A172 (cell line): ENCODE measurements around the gene RPUSD1. TPM values are rescaled to one million over a fixed set of nuclear protein-coding genes. Genes with fewer than 3 reads are reported as not detected.
"Not testable (repeated sequence)": the region's sequence is repeated elsewhere in the genome, so short reads cannot be mapped to it uniquely, and the experiment has no call there.

Source experiments
- DNase-seq: peaks from one replicate; pipeline ENCODE4 v3.0.0-alpha.2; 2015; ENCODE audit warnings: low spot score
- total RNA-seq: library from RNA; depleted of rRNA; stranded (reverse); fragments of >200 nt; shearing (Covaris generic); gene quantifications from 2 replicates; pipeline ENCODE4 v1.2.3, GENCODE V29; 2014

Gene RPUSD1
- total RNA-seq, 1 experiment from 2014 or later, result 58.3 TPM

DNA sequence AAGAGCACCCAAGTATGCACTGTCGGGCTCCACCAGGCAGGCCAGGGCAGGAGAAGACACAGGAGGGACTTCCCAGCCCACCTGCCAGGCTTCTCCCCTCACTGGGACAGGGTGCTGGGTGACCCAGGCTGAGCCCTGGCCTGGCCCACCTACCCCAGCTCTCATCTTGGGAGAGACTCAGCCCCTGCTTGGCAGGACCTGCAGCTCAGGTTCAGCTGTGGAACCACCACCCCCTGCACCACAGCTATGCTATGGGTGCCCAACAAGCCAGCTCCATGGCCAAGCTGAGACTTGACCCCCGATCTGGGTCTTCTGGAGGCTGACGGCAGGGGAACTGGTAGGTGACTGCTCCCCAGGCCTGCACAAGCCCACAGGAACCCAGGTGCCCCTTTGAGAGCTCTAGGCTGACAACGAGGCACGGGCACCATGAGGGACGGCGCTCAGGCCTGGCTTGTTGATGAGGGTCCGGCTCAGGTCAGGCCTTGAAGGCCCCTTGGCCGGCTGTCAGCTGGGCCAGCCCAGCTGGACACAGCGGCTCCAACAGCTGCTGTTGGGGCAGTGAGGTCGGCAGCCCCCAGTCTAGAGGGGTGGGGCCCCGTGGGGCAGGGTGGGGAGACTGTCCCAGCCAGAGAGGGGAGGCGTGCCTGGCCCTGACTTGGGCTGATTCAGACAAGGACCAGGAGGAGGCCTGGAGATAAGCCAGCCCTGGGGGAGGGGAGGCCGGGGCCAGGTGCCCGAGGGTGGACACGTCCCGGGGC lies 4.6 kb downstream of the RPUSD1 start:
- no peak for DNase-seq

DNA sequence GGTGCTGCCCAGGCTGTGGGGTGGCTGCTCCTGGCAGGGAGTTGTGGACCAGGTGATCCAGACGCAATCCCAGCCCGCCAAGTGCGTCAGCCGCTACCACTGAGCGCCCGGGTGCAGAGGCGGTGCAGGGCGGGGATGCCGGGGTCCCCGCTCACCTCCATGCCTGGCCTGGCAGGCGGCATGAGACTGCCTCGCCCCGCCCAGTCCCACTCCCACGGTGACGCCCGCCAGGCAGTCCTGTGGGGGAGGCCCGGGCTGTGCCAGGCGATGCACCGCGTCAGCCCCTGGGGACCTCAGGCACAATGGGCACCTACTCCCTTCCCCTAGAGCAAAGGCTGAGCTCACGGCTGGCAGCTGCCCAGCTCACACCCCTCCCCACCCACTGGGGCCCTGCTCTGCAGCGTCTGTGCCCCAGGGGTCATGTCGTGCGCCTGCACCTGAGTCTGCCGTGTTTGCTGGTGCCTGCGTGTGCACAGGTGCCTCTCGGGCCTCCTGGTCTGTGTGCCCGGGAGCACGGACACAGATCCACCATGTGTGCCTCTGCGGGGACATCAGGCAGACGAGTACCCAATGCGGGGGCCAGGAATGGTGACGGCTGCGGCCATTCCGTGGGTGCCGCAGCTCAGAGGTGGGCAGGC lies 5.3 kb downstream of the RPUSD1 start:
- DNase-seq, result no peak

GRCh38 chr16:782258-782657 lies 5.9 kb downstream of the RPUSD1 start:
- DNase-seq, result no peak

- DNase-seq, result no peak
Measured at GRCh38 chr16:781346-782010, 6.7 kb downstream of the RPUSD1 start.

- no peak for DNase-seq
Measured at GRCh38 chr16:780296-780695, 7.9 kb downstream of the RPUSD1 start.

DNA sequence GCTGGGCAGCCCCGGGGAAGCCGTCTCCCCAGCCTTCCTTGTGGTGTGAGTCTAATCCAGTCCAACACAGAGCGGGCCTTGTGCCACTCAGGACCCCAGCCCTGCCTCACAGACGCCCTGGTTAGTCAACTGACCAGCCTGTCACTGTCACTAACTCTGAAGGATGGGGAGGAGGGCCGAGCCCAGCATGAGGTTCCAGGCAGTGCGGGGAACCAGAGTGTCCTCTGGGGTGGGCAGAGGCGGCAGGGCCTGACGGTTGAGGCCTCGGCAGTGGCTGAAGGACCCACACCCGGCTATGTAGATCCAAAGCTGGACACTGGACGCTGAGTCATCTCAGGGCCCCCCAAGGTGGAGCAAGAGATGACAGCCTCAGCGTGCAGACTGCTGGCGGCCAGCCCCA lies 8.6 kb downstream of the RPUSD1 start:
- no peak for DNase-seq

GRCh38 chr16:778909-779527 lies 9.2 kb downstream of the RPUSD1 start:
- no peak for DNase-seq

GRCh38 chr16:778447-778846 lies 9.7 kb downstream of the RPUSD1 start:
- no peak for DNase-seq

DNA sequence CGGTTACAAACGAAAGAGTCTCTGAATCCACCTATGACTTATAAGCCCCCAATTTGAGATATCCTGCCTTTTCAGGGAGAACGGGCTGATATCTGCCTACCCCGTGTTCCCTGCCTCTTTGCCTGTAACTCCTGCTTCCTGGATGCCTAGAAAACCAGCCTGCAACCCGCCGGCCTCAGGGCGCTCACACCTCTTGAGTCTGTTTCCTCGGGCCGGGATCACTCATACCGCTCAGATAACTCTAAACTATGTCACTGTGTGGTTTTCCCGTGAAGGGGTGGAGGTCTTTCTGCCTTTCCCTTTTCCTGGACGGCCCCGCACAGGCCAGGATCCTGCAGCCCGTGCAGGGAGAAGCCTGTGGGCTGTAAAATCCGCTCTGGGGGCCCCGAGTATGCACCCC lies 10.4 kb downstream of the RPUSD1 start:
- DNase-seq, result peak; percentile 49

DNA sequence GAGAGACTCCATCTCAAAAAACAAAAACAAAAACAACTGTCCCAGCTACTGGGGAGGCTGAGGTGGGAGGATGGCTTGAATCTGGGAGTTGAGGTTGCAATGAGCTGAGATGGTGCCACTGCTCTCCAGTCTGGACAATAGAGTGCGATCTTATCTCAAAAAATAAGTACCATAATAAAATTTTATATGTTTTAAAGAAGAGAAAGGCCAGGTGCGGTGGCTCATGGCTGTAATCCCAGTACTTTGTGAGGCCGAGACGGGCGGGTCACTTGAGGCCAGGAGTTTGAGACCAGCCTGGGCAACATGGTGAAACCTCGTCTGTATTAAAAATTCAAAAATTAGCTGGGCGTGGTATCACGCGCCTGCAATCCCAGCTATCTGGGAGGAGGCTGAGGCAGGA lies 11.4 kb downstream of the RPUSD1 start:
- no peak for DNase-seq

DNA sequence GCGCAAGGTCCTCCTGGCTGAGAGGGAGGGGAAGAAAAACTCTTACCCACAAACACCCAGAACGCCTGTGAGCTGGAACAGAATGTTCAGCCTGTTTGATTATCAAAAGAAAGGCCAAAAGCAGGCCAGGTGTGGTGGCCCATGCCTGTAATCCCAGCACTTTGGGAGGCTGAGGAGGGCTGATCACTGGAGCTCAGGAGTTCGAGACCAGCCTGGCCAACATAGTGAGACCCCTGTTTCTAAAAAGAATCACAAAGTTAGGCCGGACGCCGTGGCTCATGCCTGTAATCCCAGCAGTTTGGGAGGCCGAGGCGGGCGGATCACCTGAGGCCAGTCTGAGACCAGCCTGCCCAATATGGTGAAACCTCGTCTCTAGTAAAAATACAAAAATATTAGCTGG lies 11.9 kb downstream of the RPUSD1 start:
- DNase-seq, result not testable (repeated sequence)

- DNase-seq, result no peak
Measured at GRCh38 chr16:775236-775796, 12.9 kb downstream of the RPUSD1 start.

- DNase-seq, result no peak
Measured at GRCh38 chr16:774086-775001, 13.8 kb downstream of the RPUSD1 start.

GRCh38 chr16:772959-773358 lies 15.2 kb downstream of the RPUSD1 start:
- DNase-seq, result no peak

- DNase-seq, result no peak
Measured at GRCh38 chr16:770411-770810, 17.8 kb downstream of the RPUSD1 start.

DNA sequence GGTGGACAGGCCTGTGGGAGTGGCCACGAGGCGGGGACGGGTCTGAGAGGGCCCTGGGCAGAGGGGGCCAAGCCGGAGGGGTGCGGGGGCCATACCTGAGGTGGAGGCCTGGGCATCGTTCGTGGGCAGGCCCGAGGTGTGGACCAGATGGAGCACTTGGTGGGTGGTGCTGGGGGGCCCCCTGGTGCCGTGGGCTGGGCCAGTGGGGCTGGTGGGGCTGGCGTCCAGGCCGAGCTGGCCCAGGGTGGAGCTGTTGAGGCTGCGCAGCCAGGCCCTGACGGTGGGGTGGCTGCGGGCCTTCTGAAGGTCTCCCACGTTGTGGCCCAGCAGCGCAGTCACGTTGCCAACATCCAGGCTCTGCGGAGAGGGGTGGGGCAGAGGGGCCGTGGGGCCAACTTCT lies 18.2 kb downstream of the RPUSD1 start:
- no peak for DNase-seq

- DNase-seq, result no peak
Measured at GRCh38 chr16:769184-769784, 18.9 kb downstream of the RPUSD1 start.

- no peak for DNase-seq
Measured at GRCh38 chr16:768428-768827, 19.8 kb downstream of the RPUSD1 start.

GRCh38 chr16:767743-768235 lies 20.4 kb downstream of the RPUSD1 start:
- DNase-seq, result no peak

DNA sequence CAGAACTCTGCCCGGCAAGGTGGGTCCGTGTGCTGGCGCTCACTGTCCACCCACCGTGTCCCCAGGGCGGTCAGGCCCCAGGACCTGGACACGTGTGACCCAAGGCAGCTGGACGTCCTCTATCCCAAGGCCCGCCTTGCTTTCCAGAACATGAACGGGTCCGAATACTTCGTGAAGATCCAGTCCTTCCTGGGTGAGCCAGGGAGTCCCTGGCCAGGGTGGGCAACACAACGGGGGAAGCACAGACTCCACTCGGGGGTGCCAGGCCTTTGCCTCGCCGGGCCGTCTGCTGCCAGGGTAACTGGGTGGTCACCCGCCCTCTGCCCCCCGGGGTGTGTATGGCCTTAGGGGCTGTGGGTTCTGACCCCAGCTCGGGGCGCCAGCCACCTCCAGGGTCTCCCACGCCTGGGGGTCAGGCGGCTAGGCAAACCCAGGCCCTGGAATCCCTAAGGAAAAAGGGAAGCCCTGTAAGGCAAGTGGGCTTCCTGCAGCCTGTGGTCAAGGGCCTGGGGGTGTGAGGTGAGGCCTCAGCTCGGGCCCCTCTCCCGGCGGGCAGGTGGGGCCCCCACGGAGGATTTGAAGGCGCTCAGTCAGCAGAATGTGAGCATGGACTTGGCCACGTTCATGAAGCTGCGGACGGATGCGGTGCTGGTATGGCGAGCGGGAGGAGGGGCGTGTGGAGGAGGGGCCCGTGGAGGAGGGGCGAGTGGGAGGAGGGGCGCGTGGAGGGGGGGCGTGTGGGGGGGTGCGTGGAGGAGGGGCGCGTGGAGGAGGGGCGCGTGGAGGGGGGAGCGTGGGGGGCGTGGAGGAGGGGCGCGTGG lies 21.2 kb downstream of the RPUSD1 start:
- no peak for DNase-seq
